ENCODE results near the gene DTL. TPM values are rescaled to one million over a fixed set of nuclear protein-coding genes. Genes with fewer than 3 reads are reported as not detected.

DTL gene
- total RNA-seq, 2 experiments from 2014 or later = 49.7 to 54.7 TPM

DNA sequence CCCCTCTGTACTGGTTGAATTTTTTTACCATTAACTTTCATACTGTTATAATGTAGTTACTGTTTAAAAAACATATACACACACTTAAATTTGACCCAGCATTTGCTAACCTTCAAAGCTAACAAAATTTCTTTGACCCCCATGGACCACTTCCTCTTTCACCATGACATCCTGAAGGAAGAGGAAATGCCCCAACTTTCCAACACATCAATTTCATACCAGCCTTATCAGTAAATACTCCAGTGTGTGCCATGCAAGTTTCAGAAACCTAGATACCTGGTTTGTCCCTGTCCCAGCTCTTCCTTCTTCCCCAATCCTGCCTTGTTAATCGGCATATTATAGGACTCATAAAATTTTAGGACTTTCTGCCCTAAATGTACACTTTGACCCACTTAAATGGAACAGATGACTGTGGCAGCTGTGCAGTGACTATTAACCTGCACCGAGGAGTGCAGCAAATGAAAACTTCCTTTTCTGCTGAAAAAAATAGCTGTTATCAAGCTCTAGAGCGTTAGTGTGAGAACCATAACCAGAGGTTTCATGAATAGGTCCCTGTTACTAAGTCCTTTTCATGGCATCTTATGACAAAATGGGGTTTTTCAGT lies 54.1 kb downstream of the DTL start:
- Mint-ChIP-seq H3K36me3 (peaks cover 74% of the 10 kb centered on the region), H3K4me3 (no peak overlapping the region), H3K9me3 (peaks cover 2% of the 10 kb centered on the region), H3K27ac (peak overlapping the region; percentile 62), H3K4me1 (peaks cover 22% of the 10 kb centered on the region), H3K27me3 (no peaks in the 10 kb centered on the region)
- POLR2A ChIA-PET = interaction anchor here (1.2 kb wide), 1 partner anchor 196 kb away, joined by 3 read pairs; the partner anchor contains the start of gene PPP2R5A
- DNase-seq = no peak
- no peak for ATAC-seq (ENCODE audit: low read depth)

DNA sequence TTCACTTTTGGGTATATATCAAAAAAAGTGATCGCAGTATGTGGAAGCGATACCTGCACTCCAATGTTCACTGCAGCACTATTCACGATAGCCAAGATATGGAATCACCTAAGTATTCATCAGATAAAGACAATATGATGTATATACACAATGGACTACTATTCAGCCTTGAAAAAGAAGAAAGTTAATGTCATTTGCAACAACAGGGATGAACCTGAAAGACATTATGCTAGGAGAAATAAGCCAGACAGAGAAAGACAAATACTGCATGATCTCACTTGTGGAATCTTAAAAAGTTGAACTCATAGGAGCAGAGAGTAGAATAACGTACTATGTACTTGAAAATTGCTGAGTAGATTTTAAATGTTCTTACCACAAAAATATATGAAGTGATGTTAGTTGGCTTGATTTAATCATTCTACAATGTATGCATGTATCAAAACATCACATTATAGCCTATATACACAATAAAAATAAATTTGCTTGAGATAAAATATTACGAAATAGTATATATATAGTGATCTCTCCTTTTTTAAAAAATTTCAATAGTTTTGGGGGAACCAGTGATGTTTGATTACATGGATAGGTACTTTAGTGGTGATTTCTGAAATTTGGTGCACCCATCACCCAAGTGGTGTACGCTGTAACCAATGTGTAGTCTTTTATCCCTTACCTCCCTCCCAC lies 56.0 kb downstream of the DTL start:
- POLR2A ChIA-PET = no interaction called here
- Mint-ChIP-seq H3K4me3 (no peak overlapping the region), H3K27me3 (no peaks in the 10 kb centered on the region), H3K36me3 (peaks cover 81% of the 10 kb centered on the region), H3K27ac (no peak overlapping the region), H3K9me3 (peaks cover 9% of the 10 kb centered on the region), H3K4me1 (peaks cover 28% of the 10 kb centered on the region)
- ATAC-seq (ENCODE audit: low read depth) (no peak), DNase-seq (no peak)

DNA sequence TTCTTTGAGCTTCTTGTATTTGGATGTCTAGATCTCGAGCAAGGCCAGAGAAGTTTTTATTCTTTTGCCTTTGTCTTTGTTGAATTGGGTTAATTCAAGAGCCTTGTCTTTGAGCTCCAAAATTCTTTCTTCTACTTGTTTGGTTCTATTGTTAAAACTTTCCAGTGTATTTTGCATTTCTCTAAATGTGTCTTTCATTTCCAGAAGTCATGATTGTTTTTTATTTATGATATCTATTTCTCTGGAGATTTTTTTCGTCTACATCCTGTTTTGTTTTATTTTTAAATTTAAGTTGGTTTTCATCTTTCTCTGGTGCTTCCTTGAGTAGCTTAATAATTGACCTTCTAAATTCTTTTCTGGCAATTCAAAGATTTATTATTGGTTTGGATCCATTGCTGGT lies 61.8 kb downstream of the DTL start:
- Mint-ChIP-seq H3K4me1 (peaks cover 15% of the 10 kb centered on the region), H3K9me3 (peaks cover 7% of the 10 kb centered on the region), H3K36me3 (peaks cover 79% of the 10 kb centered on the region), H3K27me3 (no peaks in the 10 kb centered on the region), H3K4me3 (no peak overlapping the region), H3K27ac (no peak overlapping the region)
- no peak for DNase-seq
- ATAC-seq (ENCODE audit: low read depth) = no peak
- POLR2A ChIA-PET = interaction anchor here (1.2 kb wide), 1 partner anchor 20 kb away, joined by 3 read pairs; no protein-coding TSS in a partner anchor

DNA sequence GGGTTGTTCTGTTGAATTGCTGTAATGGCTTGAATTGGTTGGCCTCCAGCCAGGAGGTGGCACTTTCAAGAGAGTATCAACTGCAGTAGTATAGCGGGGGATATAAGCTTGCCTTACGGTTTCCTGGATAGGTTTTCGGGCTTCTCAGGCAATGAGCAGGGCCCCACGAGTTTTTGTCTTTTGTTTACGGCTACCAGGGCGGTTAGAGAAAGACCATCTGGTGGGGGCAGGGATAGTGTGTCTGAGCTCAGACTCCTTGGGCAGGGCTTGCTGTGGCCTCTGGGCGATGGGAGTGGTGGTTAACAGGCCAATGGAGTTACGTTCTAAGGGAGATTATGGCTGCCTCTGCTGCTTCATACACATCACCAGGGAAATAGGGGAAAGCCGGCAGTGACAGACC lies 62.8 kb downstream of the DTL start:
- no peak for ATAC-seq (ENCODE audit: low read depth)

DNA sequence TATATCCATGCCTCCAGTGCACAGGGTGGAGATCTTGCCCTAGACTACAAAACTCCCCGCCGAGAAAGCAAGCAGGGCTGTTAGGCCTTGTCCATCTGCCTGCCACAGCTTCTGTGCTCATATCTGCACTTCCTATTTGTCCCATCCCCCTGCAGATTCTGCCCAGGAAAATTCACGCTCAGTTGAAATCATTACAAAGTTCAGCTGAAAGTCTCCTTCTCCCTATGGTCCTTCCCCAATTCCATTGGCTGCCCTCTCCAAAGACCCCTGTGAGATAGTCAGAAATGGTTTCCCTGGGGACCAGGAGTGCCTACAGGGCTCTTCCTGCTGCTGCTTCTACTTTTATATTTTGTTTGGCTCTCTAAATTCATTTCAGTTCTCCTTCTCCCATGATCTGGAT lies 63.2 kb downstream of the DTL start:
- H3K4me3 Mint-ChIP-seq = no peak overlapping the region
- DNase-seq (no peak), ATAC-seq (ENCODE audit: low read depth) (no peak)
- H3K9me3 Mint-ChIP-seq = peaks cover 7% of the 10 kb centered on the region
- H3K36me3 Mint-ChIP-seq = peaks cover 67% of the 10 kb centered on the region
- peaks cover 15% of the 10 kb centered on the region for H3K4me1 Mint-ChIP-seq
- POLR2A ChIA-PET = interaction anchor here (2.0 kb wide), 1 partner anchor 187 kb away, joined by 6 read pairs; the partner anchor contains the start of gene PPP2R5A
- no peaks in the 10 kb centered on the region for H3K27me3 Mint-ChIP-seq
- no peak overlapping the region for H3K27ac Mint-ChIP-seq

More for the DNA sequence above, 62.8 kb downstream of the DTL start:
- POLR2A ChIA-PET = interaction anchor here (2.0 kb wide), 1 partner anchor 187 kb away, joined by 6 read pairs; the partner anchor contains the start of gene PPP2R5A
- Mint-ChIP-seq H3K36me3 (peaks cover 71% of the 10 kb centered on the region), H3K27ac (no peak overlapping the region), H3K4me3 (no peak overlapping the region), H3K4me1 (peaks cover 15% of the 10 kb centered on the region), H3K27me3 (no peaks in the 10 kb centered on the region), H3K9me3 (peaks cover 7% of the 10 kb centered on the region)
- DNase-seq = no peak

DNA sequence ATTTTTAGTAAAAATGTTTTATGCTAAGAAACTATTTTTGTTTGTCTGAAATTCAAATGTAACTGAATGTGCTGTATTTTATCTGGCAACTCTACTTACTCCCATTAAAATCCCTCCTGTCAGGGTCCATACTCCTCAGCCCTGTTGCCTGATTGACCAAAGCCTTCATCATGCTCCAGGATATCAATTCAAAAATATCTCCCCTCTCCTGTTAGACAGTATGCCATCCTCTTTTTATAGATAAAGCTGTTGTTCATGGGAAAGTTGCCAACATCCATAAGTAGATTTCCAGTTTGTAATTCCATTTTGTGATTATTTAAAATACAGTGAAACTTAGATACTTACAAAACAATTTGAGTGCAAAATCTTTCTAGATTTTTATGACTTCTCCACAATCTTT lies 65.7 kb downstream of the DTL start:
- POLR2A ChIA-PET = interaction anchor here (0.6 kb wide), 1 partner anchor 185 kb away, joined by 3 read pairs; no protein-coding TSS in a partner anchor
- peaks cover 2% of the 10 kb centered on the region for H3K9me3 Mint-ChIP-seq
- peaks cover 61% of the 10 kb centered on the region for H3K36me3 Mint-ChIP-seq
- no peak for DNase-seq
- H3K27me3 Mint-ChIP-seq = no peaks in the 10 kb centered on the region
- peaks cover 9% of the 10 kb centered on the region for H3K4me1 Mint-ChIP-seq
- H3K4me3 Mint-ChIP-seq = no peak overlapping the region
- ATAC-seq (ENCODE audit: low read depth) = no peak
- H3K27ac Mint-ChIP-seq = no peak overlapping the region

DNA sequence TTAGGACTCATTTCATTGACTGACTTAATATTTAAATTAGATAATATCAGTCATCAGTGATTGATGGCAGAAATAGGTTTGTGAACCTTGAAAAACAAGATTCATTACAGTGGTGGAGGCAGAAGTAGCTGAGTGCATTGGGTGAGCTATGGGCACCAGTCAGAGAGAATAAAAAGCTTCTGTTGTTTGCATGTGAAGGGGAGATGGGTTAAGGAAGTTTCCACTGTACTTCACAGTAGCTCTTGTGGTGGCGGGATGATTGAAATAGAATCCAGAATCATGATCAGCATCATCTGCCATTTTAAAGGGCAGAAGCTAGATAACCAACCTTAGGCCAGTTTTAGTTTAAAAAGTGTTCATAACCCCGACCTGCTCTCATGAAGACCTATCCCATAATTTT lies 66.2 kb downstream of the DTL start:
- no peak overlapping the region for H3K27ac Mint-ChIP-seq
- H3K9me3 Mint-ChIP-seq = no peaks in the 10 kb centered on the region
- H3K4me1 Mint-ChIP-seq = peaks cover 8% of the 10 kb centered on the region
- ATAC-seq (ENCODE audit: low read depth) = no peak
- POLR2A ChIA-PET = interaction anchor here (0.6 kb wide), 1 partner anchor 184 kb away, joined by 3 read pairs; no protein-coding TSS in a partner anchor
- peaks cover 57% of the 10 kb centered on the region for H3K36me3 Mint-ChIP-seq
- no peak overlapping the region for H3K4me3 Mint-ChIP-seq
- H3K27me3 Mint-ChIP-seq = no peaks in the 10 kb centered on the region
- DNase-seq = no peak

DNA sequence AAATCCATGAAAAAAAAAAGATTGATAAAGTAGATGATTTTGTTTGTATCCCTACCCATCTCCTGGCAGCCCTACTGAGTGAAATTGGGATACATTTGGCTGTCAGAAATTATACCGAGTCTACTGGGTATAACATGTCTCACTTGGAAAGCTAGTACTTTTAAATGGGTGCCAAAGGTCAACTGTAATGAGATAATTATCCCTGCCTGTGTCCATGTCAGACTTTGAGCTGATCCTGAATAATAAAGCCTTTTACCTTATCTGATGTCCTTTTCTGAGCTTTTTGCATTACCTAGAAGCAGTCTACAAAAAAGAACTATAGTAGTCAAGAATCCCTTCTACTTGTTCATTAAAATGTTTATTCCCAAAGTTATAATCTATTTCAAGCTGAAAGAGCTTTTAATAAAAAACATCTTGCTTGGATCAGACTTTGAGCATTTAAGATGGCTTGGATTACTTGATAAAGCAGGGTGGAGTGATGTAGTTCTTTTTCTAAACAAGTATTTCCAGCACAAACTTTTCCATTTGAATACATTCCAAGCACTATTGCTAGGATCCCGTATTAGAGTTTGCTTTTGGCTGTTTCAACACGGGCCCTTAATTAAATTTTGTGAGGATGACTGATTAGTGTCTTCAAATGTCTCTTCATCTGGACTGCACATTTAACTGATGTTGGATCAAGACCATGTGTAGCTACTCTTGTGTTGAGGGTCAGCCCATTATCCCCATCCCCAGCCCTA lies 69.2 kb downstream of the DTL start:
- no peak for DNase-seq
- Mint-ChIP-seq H3K36me3 (peaks cover 33% of the 10 kb centered on the region), H3K4me1 (peaks cover 13% of the 10 kb centered on the region), H3K4me3 (no peak overlapping the region), H3K27ac (no peak overlapping the region), H3K9me3 (no peaks in the 10 kb centered on the region), H3K27me3 (no peaks in the 10 kb centered on the region)
- POLR2A ChIA-PET = no interaction called here
- ATAC-seq (ENCODE audit: low read depth) = no peak

DNA sequence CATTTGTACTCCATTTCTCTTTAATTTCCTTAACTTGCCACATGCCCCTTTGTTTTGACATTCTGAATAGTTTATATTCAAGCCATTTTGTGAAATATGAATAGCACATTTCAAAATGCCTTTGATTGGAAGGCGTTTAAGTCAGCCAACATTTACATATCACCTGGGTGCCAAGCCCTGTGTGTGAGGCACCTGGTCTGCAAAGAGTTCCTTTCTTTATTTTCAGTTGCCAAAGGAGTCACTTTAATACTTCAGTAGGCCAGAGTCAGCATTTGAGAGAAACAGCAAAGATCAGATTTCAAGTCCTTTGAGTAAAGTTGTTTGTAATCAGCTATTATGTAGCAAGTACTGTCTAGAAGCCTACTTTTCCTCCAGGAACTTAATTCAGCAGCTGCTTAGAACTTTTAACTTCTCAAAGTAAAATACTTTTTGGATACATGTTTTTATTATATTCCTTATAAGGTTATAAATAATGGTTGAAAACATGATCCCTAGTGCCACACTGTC lies 70.8 kb downstream of the DTL start:
- POLR2A ChIA-PET = no interaction called here

DNA sequence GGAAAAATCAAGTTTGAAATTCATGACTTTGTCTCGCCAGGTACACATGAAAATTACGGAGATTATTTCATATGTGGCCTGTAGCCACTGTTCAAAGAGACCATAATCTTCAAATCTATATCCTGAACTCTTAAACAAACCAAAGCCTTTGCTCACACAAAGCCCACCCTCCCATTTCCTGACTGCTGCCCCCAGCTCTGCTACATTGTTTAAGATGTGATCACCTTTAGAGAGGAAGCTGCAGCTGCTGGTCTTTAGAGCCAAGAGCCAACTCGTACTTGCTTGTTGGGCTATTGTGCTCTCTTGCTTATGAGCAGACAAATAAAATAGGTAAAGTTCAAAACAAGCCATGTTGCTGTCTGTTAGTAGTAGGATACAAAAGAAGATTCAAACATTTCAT lies 71.9 kb downstream of the DTL start:
- Mint-ChIP-seq H3K4me1 (peaks cover 8% of the 10 kb centered on the region), H3K36me3 (peaks cover 19% of the 10 kb centered on the region), H3K27me3 (no peaks in the 10 kb centered on the region), H3K4me3 (no peak overlapping the region), H3K27ac (peak overlapping the region; percentile 7), H3K9me3 (no peaks in the 10 kb centered on the region)
- no peak for ATAC-seq (ENCODE audit: low read depth)
- DNase-seq = no peak
- POLR2A ChIA-PET = no interaction called here

More for the DNA sequence above, 70.8 kb downstream of the DTL start:
- Mint-ChIP-seq H3K36me3 (peaks cover 23% of the 10 kb centered on the region), H3K9me3 (no peaks in the 10 kb centered on the region), H3K4me3 (no peak overlapping the region), H3K27me3 (no peaks in the 10 kb centered on the region), H3K4me1 (peaks cover 9% of the 10 kb centered on the region), H3K27ac (no peak overlapping the region)
- ATAC-seq (ENCODE audit: low read depth) (no peak), DNase-seq (no peak)

DNA sequence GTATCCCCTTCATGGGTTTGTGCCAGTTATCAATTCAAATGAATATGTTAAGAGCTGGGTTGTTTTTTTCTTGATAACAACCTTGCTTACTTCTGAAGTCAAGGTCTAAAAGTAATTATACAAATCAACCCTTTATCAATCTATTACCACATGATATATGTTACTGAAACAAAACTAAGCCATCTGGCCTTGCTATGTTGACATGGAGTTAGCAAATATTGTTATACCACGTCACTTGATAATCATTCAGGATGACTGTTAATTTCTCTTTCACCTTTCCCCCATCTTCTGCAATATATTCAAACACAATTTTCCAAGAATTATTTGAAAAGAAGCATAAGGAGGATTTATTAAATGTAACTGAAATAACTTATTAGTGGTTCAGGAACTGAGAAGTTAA lies 72.6 kb downstream of the DTL start:
- no peak overlapping the region for H3K4me3 Mint-ChIP-seq
- peaks cover 19% of the 10 kb centered on the region for H3K36me3 Mint-ChIP-seq
- no peak for DNase-seq
- ATAC-seq (ENCODE audit: low read depth) = no peak
- H3K9me3 Mint-ChIP-seq = no peaks in the 10 kb centered on the region
- POLR2A ChIA-PET = no interaction called here
- H3K27me3 Mint-ChIP-seq = no peaks in the 10 kb centered on the region
- no peak overlapping the region for H3K27ac Mint-ChIP-seq
- H3K4me1 Mint-ChIP-seq = peaks cover 8% of the 10 kb centered on the region

DNA sequence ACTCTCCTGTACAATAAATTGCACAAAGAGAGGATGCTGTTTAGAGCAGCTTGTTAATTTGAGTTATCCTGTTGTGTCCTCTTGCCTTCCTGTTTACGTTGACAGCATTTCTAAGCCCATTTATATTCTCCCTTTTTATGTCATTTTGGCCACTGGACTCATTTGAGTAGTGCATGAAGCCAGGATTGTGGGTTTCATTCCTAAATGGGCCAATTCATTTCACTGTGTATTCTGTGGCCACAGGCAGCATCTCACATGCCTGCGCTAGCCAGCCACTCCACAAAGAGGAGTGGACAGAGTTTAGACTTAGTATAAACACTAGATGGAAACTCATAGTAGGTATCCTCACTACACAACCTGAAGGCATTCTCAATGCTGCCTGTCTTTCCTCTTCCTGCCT lies 73.4 kb downstream of the DTL start:
- Mint-ChIP-seq H3K4me1 (peaks cover 8% of the 10 kb centered on the region), H3K27ac (no peak overlapping the region), H3K4me3 (no peak overlapping the region), H3K36me3 (peaks cover 18% of the 10 kb centered on the region), H3K27me3 (no peaks in the 10 kb centered on the region), H3K9me3 (no peaks in the 10 kb centered on the region)
- ATAC-seq (ENCODE audit: low read depth) (no peak), DNase-seq (no peak)
- POLR2A ChIA-PET = no interaction called here

DNA sequence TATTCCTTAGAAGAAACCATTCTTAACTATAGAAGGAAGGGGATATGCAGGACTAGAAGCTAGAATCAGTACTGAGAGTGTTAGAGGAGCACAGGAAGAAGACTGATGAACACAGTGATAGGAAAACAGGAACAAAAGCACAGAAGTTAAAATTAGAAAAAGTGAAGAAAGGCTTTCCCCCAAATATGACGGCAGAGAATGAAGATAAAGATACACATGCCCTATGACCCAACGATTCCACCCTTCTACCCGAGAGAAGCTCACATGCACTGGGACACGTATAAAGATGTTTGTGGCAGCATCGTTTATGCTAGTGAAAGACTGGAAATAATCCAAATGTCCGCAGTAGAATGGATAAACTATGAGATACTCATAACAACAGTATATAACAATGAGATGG lies 74.2 kb downstream of the DTL start:
- no peak overlapping the region for H3K27ac Mint-ChIP-seq
- H3K4me3 Mint-ChIP-seq = no peak overlapping the region
- no peaks in the 10 kb centered on the region for H3K9me3 Mint-ChIP-seq
- H3K36me3 Mint-ChIP-seq = peaks cover 12% of the 10 kb centered on the region
- no peak for DNase-seq
- H3K4me1 Mint-ChIP-seq = peaks cover 8% of the 10 kb centered on the region
- no peaks in the 10 kb centered on the region for H3K27me3 Mint-ChIP-seq
- ATAC-seq (ENCODE audit: low read depth) = no peak
- POLR2A ChIA-PET = no interaction called here
